ENCODE results near the gene PLXDC1. TPM values are rescaled to one million over a fixed set of nuclear protein-coding genes. Genes with fewer than 3 reads are reported as not detected.
A peak's percentile ranks its signal among the peaks of the same experiment; 100 is the strongest.

PLXDC1 gene
- total RNA-seq, 1 donor from 2014 or later, result under 0.01 TPM

- no peak for TF ChIP-seq CTCF (IDR thresholded peaks at IDR 0.05; ENCODE audit: insufficient read depth, low read length, severe bottlenecking)
- no peaks in the 10 kb centered on the region for H3K27me3 ChIP-seq (ENCODE audit: control insufficient read depth, insufficient read depth, low read length)
- FAIRE-seq (peak; percentile 62), DNase-seq (ENCODE audit: low read depth) (no peak)
- no peaks in the 10 kb centered on the region for H3K36me3 ChIP-seq (ENCODE audit: control insufficient read depth, insufficient read depth, low read length)
- no peak overlapping the region for H3K4me3 ChIP-seq (ENCODE audit: low read depth, low read length)
These were observed 78.1 kb downstream of the PLXDC1 start for GRCh38 chr17:39073353-39073752.

GRCh38 chr17:39071573-39071972 lies 79.9 kb downstream of the PLXDC1 start:
- Histone ChIP-seq H3K4me3 (ENCODE audit: low read depth, low read length) (no peak overlapping the region), H3K36me3 (ENCODE audit: control insufficient read depth, insufficient read depth, low read length) (no peaks in the 10 kb centered on the region), H3K27me3 (ENCODE audit: control insufficient read depth, insufficient read depth, low read length) (no peaks in the 10 kb centered on the region)
- DNase-seq (ENCODE audit: low read depth) (no peak), FAIRE-seq (no peak)
- no peak for TF ChIP-seq CTCF (IDR thresholded peaks at IDR 0.05; ENCODE audit: insufficient read depth, low read length, severe bottlenecking)

- peak; percentile 69 for TF ChIP-seq CTCF (IDR thresholded peaks at IDR 0.05; ENCODE audit: insufficient read depth, low read length, severe bottlenecking)
- Histone ChIP-seq H3K27me3 (ENCODE audit: control insufficient read depth, insufficient read depth, low read length) (peaks cover 4% of the 10 kb centered on the region), H3K4me3 (ENCODE audit: low read depth, low read length) (no peak overlapping the region), H3K36me3 (ENCODE audit: control insufficient read depth, insufficient read depth, low read length) (no peaks in the 10 kb centered on the region)
- FAIRE-seq (no peak), DNase-seq (ENCODE audit: low read depth) (peak; percentile 30)
These were observed 82.2 kb downstream of the PLXDC1 start for GRCh38 chr17:39069114-39069756.

- no peak overlapping the region for H3K4me3 ChIP-seq (ENCODE audit: low read depth, low read length)
- peaks cover 6% of the 10 kb centered on the region for H3K27me3 ChIP-seq (ENCODE audit: control insufficient read depth, insufficient read depth, low read length)
- DNase-seq (ENCODE audit: low read depth) (no peak), FAIRE-seq (no peak)
- no peak for TF ChIP-seq CTCF (IDR thresholded peaks at IDR 0.05; ENCODE audit: insufficient read depth, low read length, severe bottlenecking)
- H3K36me3 ChIP-seq (ENCODE audit: control insufficient read depth, insufficient read depth, low read length), result no peaks in the 10 kb centered on the region
These were observed 86.6 kb downstream of the PLXDC1 start for GRCh38 chr17:39064819-39065218.

GRCh38 chr17:39064374-39064773 lies 87.1 kb downstream of the PLXDC1 start:
- peak; percentile 35 for DNase-seq (ENCODE audit: low read depth)
- TF ChIP-seq CTCF (IDR thresholded peaks at IDR 0.05; ENCODE audit: insufficient read depth, low read length, severe bottlenecking), result no peak
- Histone ChIP-seq H3K4me3 (ENCODE audit: low read depth, low read length) (no peak overlapping the region), H3K27me3 (ENCODE audit: control insufficient read depth, insufficient read depth, low read length) (peaks cover 6% of the 10 kb centered on the region), H3K36me3 (ENCODE audit: control insufficient read depth, insufficient read depth, low read length) (no peaks in the 10 kb centered on the region)
- no peak for FAIRE-seq

- FAIRE-seq (peak; percentile 83), DNase-seq (ENCODE audit: low read depth) (no peak)
- H3K27me3 ChIP-seq (ENCODE audit: control insufficient read depth, insufficient read depth, low read length), result peaks cover 6% of the 10 kb centered on the region
- TF ChIP-seq CTCF (IDR thresholded peaks at IDR 0.05; ENCODE audit: insufficient read depth, low read length, severe bottlenecking), result no peak
- H3K4me3 ChIP-seq (ENCODE audit: low read depth, low read length), result no peak overlapping the region
- no peaks in the 10 kb centered on the region for H3K36me3 ChIP-seq (ENCODE audit: control insufficient read depth, insufficient read depth, low read length)
These were observed 87.8 kb downstream of the PLXDC1 start for GRCh38 chr17:39063681-39064069.

All from bronchial epithelial cell (primary cell).